HCT116 (cell line): ENCODE results near the gene CCDC197. TPM values are rescaled to one million over a fixed set of nuclear protein-coding genes. Genes with fewer than 3 reads are reported as not detected.

Experiments
- ATAC-seq: fragments of 200-7000 bp; cut with Tn5 transposase; 2 replicates; pipeline ENCODE4 v1.9.1; 2020; ENCODE audit warnings: mild to moderate bottlenecking, moderate library complexity
- BruUV-seq: library from RNA; stranded (reverse); fragments of 400-500 nt; replicated peaks from 2 replicates; lab custom pipeline; 2021; lab: Mats Ljungman, UMichigan
- CTCF ChIA-PET: fragments of 300-600 bp; sonication (Branson Sonifier 250); formaldehyde crosslinking; loops from one replicate; lab custom pipeline; 2021; ENCODE audit warnings: antibody characterized with exemption; lab: Charles Lee
- POLR2A ChIA-PET: fragments of 300-600, 350-600 bp; sonication (Branson Sonifier 250); formaldehyde crosslinking; loops from one replicate; lab custom pipeline; 2021; ENCODE audit warnings: antibody characterized with exemption; lab: Charles Lee
- RAD21 ChIA-PET, 2 experiments: fragments of 300-600 bp; sonication (Branson Sonifier 250); formaldehyde crosslinking; loops; one replicate each; lab custom pipeline; 2023; ENCODE audit warnings: low total read pairs in 2 of 2; ENCODE audit not compliant: uncharacterized antibody in 2 of 2, unreplicated experiment in 2 of 2, low non-redundant PET in 1 of 2; lab: Charles Lee
- DNase-seq: peaks from one replicate; pipeline ENCODE4 v3.0.0-alpha.2; 2010; ENCODE audit warnings: low read depth, low spot score
- H2AFZ ChIP-seq: fragments of 200-600 bp; shearing (Covaris generic), sonication (generic); 2 replicates; pipeline ENCODE4 v1.6.1; 2017; ENCODE audit warnings: low read depth, mixed run types, mixed read lengths, antibody characterized with exemption, low read length; ENCODE audit not compliant: poor library complexity, severe bottlenecking
- H3K27ac ChIP-seq: 2 replicates; pipeline ENCODE4 v1.5.1; 2012; ENCODE audit warnings: low read depth, low read length
- H3K27me3 ChIP-seq: fragments of 200-600 bp; sonication (generic); 2 replicates; pipeline ENCODE4 v1.6.1; 2016; ENCODE audit warnings: mixed run types, low read length, mixed read lengths; ENCODE audit not compliant: insufficient read depth
- H3K36me3 ChIP-seq, 2 experiments: fragments of 200-500 bp in 1 of 2; fragments of 200-600 bp in 1 of 2; sonication (Bioruptor generic) in 1 of 2; sonication (generic) in 1 of 2; 2 replicates each; pipeline versions ENCODE4 v1.5.1 to v1.6.1; 2014 to 2016; ENCODE audit warnings: low read length in 2 of 2, inconsistent platforms in 1 of 2, mixed read lengths in 1 of 2, mixed run types in 1 of 2; ENCODE audit not compliant: insufficient read depth in 2 of 2, control insufficient read depth in 1 of 2
- H3K4me1 ChIP-seq, 2 experiments: fragments of 200-600 bp in 1 of 2; sonication (generic) in 1 of 2; 2 replicates each; pipeline versions ENCODE4 v1.5.1 to v1.6.1; 2012 to 2017; ENCODE audit warnings: low read length in 2 of 2, inconsistent platforms in 1 of 2, mild to moderate bottlenecking in 1 of 2, mixed read lengths in 1 of 2, mixed run types in 1 of 2, moderate library complexity in 1 of 2; ENCODE audit not compliant: insufficient read depth in 2 of 2, control insufficient read depth in 1 of 2
- H3K4me2 ChIP-seq: fragments of 200-600 bp; sonication (generic); 2 replicates; pipeline ENCODE4 v1.6.1; 2017; ENCODE audit warnings: mixed run types, low read length, mixed read lengths
- H3K4me3 ChIP-seq, 2 experiments: fragments of 200-600 bp in 1 of 2; sonication (generic) in 1 of 2; replicated peaks in 1 of 2; 2 replicates each; pipeline ENCODE4 v1.5.1; 2011 to 2016; ENCODE audit warnings: low read length in 2 of 2, control low read depth in 1 of 2, low read depth in 1 of 2, mild to moderate bottlenecking in 1 of 2, mixed read lengths in 1 of 2, mixed run types in 1 of 2
- H3K79me2 ChIP-seq: fragments of 200-600 bp; sonication (generic); 2 replicates; pipeline ENCODE4 v1.6.1; 2017; ENCODE audit warnings: mild to moderate bottlenecking, mixed run types, low read length, moderate library complexity, mixed read lengths; ENCODE audit not compliant: insufficient read depth
- H3K9ac ChIP-seq: fragments of 200-600 bp; sonication (generic); 2 replicates; pipeline ENCODE4 v1.6.1; 2016; ENCODE audit warnings: low read length, mixed read lengths
- H3K9me2 ChIP-seq: fragments of 200-600 bp; sonication (generic), shearing (Covaris generic); 2 replicates; pipeline ENCODE4 v1.6.1; 2017; ENCODE audit warnings: mixed run types, mild to moderate bottlenecking, moderate library complexity; ENCODE audit not compliant: insufficient read depth
- H3K9me3 ChIP-seq, 2 experiments: fragments of 200-500 bp in 1 of 2; fragments of 200-600 bp in 1 of 2; sonication (Bioruptor generic) in 1 of 2; sonication (generic) in 1 of 2; 2 replicates each; pipeline ENCODE4 v1.6.1; 2014 to 2017; ENCODE audit warnings: low read length in 2 of 2, mixed read lengths in 2 of 2, inconsistent platforms in 1 of 2, low read depth in 1 of 2, mild to moderate bottlenecking in 1 of 2, mixed run types in 1 of 2, moderate library complexity in 1 of 2; ENCODE audit not compliant: control insufficient read depth in 1 of 2, insufficient read depth in 1 of 2
- H4K20me1 ChIP-seq: fragments of 200-600 bp; sonication (generic), shearing (Covaris generic); 2 replicates; pipeline ENCODE4 v1.6.1; 2017; ENCODE audit warnings: mixed run types, mild to moderate bottlenecking, moderate library complexity; ENCODE audit not compliant: insufficient read depth
- ATF3 ChIP-seq: IDR thresholded peaks from 2 replicates; pipeline ENCODE4 v1.6.1; 2012
- CBX3 ChIP-seq: IDR thresholded peaks from 2 replicates; pipeline ENCODE4 v1.6.1; 2012; ENCODE audit warnings: low read depth
- CEBPB ChIP-seq: IDR thresholded peaks from 2 replicates; pipeline ENCODE4 v1.6.1; 2012; ENCODE audit warnings: low read depth
- EGR1 ChIP-seq: IDR thresholded peaks from 2 replicates; pipeline ENCODE4 v1.6.1; 2012; ENCODE audit warnings: low read depth
- FOSL1 ChIP-seq: IDR thresholded peaks from 2 replicates; pipeline ENCODE4 v1.6.1; 2012; ENCODE audit warnings: low read depth
- JUND ChIP-seq: IDR thresholded peaks from 2 replicates; pipeline ENCODE4 v1.6.1; 2012
- MAX ChIP-seq: IDR thresholded peaks from 2 replicates; pipeline ENCODE4 v1.6.1; 2012
- POLR2A ChIP-seq: IDR thresholded peaks from 2 replicates; pipeline ENCODE4 v1.7.0; 2011; ENCODE audit warnings: borderline replicate concordance; ENCODE audit not compliant: insufficient read depth, insufficient read length; ENCODE audit errors: extremely low read depth
- POLR2AphosphoS5 ChIP-seq: IDR thresholded peaks from 2 replicates; pipeline ENCODE4 v1.6.1; 2011; ENCODE audit warnings: mild to moderate bottlenecking, low read depth, low read length, moderate library complexity
- RAD21 ChIP-seq: IDR thresholded peaks from 2 replicates; pipeline ENCODE4 v1.6.1; 2012; ENCODE audit warnings: low read depth, mild to moderate bottlenecking
- YY1 ChIP-seq: IDR thresholded peaks from 2 replicates; pipeline ENCODE4 v1.6.1; 2011; ENCODE audit warnings: low read length, low read depth, moderate library complexity, mild to moderate bottlenecking; ENCODE audit not compliant: insufficient replicate concordance; ENCODE audit errors: extremely low read depth
- ZBTB33 ChIP-seq: IDR thresholded peaks from 2 replicates; pipeline ENCODE4 v1.6.1; 2011; ENCODE audit warnings: mild to moderate bottlenecking, low read length, moderate library complexity; ENCODE audit not compliant: insufficient replicate concordance; ENCODE audit errors: extremely low read depth
- ZFX ChIP-seq: fragments of 450-650 bp; IDR thresholded peaks from 2 replicates; pipeline ENCODE4 v1.6.1; 2017
- intact Hi-C: fragments of 100-400 bp; cut with micrococcal nuclease; formaldehyde crosslinking; loops from 2 replicates; pipeline ENCODE4 v1.10.0; 2022
- total RNA-seq: library from RNA; stranded (reverse); gene quantifications from one replicate; pipeline ENCODE4 v1.2.1, GENCODE V29; 2021; ENCODE audit not compliant: unreplicated experiment

CCDC197 gene
- total RNA-seq, 1 experiment from 2014 or later: not detected

- ATAC-seq (no peak), DNase-seq (no peak)
- no peaks in the 10 kb centered on the region for H4K20me1 ChIP-seq
- no TSS peak for BruUV-seq
- no peaks in the 10 kb centered on the region; the same call in 1 of the 2 replicates for H3K79me2 ChIP-seq
- no peak overlapping the region for H3K4me2 ChIP-seq
- H2AFZ ChIP-seq: no peak overlapping the region
- H3K36me3 ChIP-seq: peaks cover 29 to 55% of the 10 kb centered on the region in 2 experiments; a peak in 3 of 4 replicates
- no peaks in the 10 kb centered on the region for H3K9me3 ChIP-seq
- ChIA-PET CTCF (interaction anchor here (1.0 kb wide), 2 partner anchors 20 to 88 kb away, joined by 3 read pairs; no protein-coding TSS in a partner anchor), RAD21 (no interaction called here), POLR2A (no interaction called here)
- no peaks in the 10 kb centered on the region for H3K27me3 ChIP-seq
- intact Hi-C loops: no loop called here
- H3K9me2 ChIP-seq: no peaks in the 10 kb centered on the region
- TF ChIP-seq RAD21 (no peak), POLR2AphosphoS5 (peak; percentile 11; the same call in 1 of the 2 replicates)
- no peak overlapping the region for H3K4me3 ChIP-seq
- H3K9ac ChIP-seq: no peak overlapping the region
- no peak overlapping the region for H3K27ac ChIP-seq
- H3K4me1 ChIP-seq: no peaks in the 10 kb centered on the region
Measured at GRCh38 chr14:94048691-94049624, 51.9 kb downstream of the CCDC197 start.

- Histone ChIP-seq H3K36me3 (peaks cover 36 to 61% of the 10 kb centered on the region in 2 experiments; a peak in 3 of 4 replicates), H3K4me2 (no peak overlapping the region), H3K27me3 (no peaks in the 10 kb centered on the region), H3K9ac (no peak overlapping the region), H2AFZ (no peak overlapping the region), H3K9me2 (no peaks in the 10 kb centered on the region), H3K4me1 (no peaks in the 10 kb centered on the region), H3K9me3 (no peaks in the 10 kb centered on the region), H3K27ac (no peak overlapping the region), H3K4me3 (no peak overlapping the region), H4K20me1 (no peaks in the 10 kb centered on the region), H3K79me2 (no peaks in the 10 kb centered on the region; the same call in 1 of the 2 replicates)
- ChIA-PET RAD21 (no interaction called here), CTCF (interaction anchor here (1.0 kb wide), 1 partner anchor 87 kb away, joined by 3 read pairs; no protein-coding TSS in a partner anchor), POLR2A (no interaction called here)
- no TSS peak for BruUV-seq
- DNase-seq (no peak), ATAC-seq (no peak)
- intact Hi-C loops: loop anchor here (2.0 kb wide), 1 partner anchor 131 kb away; no protein-coding TSS in a partner anchor
- TF ChIP-seq ZBTB33: no peak
- no peak for TF ChIP-seq ATF3
- TF ChIP-seq RAD21: no peak
- TF ChIP-seq MAX: no peak
- no peak for TF ChIP-seq ZFX
- TF ChIP-seq EGR1: no peak
- no peak for TF ChIP-seq JUND
- no peak for TF ChIP-seq YY1
- TF ChIP-seq CBX3: no peak
- no peak for TF ChIP-seq FOSL1
- no peak for TF ChIP-seq CEBPB
- no peak for TF ChIP-seq POLR2A
Measured at GRCh38 chr14:94049625-94050023, 52.5 kb downstream of the CCDC197 start.
